ENCODE measurements around the gene LEPR. TPM values are rescaled to one million over a fixed set of nuclear protein-coding genes. Genes with fewer than 3 reads are reported as not detected.
"Not testable (repeated sequence)": the region's sequence is repeated elsewhere in the genome, so short reads cannot be mapped to it uniquely, and the experiment has no call there.

The LEPR gene
- total and polyA plus RNA-seq, 2 donors from 2014 or later = 3.1 to 13.8 TPM

DNA sequence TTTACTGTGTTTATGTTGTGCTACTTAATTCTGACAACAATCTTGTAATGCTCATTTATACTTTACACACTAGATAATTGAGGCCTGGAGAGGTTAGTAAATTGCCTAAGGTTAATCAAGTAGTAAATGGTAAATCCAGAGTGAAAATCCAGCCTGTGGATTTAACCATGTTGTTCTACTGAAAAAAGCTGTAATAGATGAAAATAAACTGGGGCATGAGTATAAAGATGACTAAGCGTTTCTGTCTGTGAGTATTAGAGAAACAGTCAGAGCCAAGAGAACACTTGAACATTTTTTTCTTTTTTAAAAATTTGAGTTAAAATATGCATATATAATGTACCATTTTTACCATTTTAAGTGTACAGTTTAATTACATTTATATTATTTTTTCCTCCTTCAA is 47.9 kb upstream of the LEPR start:
- intact Hi-C loops (cut with DNase I) = no loop called here
- TF ChIP-seq, protein P1, sequence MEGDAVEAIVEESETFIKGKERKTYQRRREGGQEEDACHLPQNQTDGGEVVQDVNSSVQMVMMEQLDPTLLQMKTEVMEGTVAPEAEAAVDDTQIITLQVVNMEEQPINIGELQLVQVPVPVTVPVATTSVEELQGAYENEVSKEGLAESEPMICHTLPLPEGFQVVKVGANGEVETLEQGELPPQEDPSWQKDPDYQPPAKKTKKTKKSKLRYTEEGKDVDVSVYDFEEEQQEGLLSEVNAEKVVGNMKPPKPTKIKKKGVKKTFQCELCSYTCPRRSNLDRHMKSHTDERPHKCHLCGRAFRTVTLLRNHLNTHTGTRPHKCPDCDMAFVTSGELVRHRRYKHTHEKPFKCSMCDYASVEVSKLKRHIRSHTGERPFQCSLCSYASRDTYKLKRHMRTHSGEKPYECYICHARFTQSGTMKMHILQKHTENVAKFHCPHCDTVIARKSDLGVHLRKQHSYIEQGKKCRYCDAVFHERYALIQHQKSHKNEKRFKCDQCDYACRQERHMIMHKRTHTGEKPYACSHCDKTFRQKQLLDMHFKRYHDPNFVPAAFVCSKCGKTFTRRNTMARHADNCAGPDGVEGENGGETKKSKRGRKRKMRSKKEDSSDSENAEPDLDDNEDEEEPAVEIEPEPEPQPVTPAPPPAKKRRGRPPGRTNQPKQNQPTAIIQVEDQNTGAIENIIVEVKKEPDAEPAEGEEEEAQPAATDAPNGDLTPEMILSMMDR (IDR thresholded peaks at IDR 0.05; ENCODE audit: borderline replicate concordance, extremely low read depth, insufficient read depth) = no peak
- H3K4me1 ChIP-seq (ENCODE audit: control insufficient read depth in 2 of 3, insufficient read depth in 2 of 3, low read depth in 1 of 3, low read length in 3 of 3) = no peaks in the 10 kb centered on the region
- FAIRE-seq = no peak
- H3K27me3 ChIP-seq (ENCODE audit: control insufficient read depth, insufficient read depth, low read length) = no peaks in the 10 kb centered on the region
- H3K9me3 ChIP-seq (ENCODE audit: control insufficient read depth in 2 of 3, insufficient read depth in 1 of 3, low read length in 3 of 3) = no peaks in the 10 kb centered on the region
- no peak overlapping the region for H3K4me3 ChIP-seq (ENCODE audit: low read length in 3 of 3)
- no peak overlapping the region for H3K9ac ChIP-seq (ENCODE audit: low read length in 3 of 3)
- H3K36me3 ChIP-seq (ENCODE audit: control insufficient read depth in 2 of 3, insufficient read depth in 3 of 3, low read length in 3 of 3) = no peaks in the 10 kb centered on the region
- DNase-seq = no peak
- no peak overlapping the region for H3K27ac ChIP-seq (ENCODE audit: low read depth in 2 of 2, low read length in 2 of 2)

DNA sequence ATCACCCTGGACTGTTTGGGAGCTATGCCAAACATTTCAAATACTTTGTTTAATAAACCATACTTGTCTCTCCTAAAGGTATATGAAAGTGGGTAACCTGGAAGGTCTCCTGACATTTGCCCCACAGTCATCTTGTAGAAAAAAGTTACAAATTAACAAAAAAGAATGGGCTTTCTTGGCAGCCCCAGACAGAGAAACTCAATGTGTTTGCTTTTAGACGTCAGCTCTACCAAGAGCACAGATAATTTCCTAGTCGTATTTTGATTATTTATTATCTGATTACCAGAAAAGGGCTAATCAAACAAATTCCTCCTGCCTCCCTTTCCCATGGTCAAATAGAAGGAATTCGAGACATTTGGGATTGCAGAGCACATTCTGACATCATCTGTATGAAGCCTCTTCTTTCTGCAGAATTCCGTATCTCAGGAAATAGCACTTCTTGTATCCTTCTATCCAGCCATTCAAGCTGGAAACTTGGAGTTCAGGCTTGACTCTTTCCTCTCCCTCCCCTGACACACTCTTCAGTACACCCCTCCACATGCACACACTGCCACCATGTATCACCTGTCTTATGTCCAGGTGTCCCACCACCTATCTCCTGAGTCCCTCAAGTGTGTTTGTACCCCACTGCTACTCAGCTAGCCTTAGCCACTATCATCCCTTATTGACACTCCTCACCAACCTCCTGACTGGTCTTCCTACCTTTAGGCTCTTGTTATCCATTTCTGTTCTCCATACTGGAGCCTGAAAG is 42.8 kb upstream of the LEPR start:
- DNase-seq (no peak), FAIRE-seq (no peak)
- Histone ChIP-seq H3K36me3 (ENCODE audit: control insufficient read depth in 2 of 3, insufficient read depth in 3 of 3, low read length in 3 of 3) (no peaks in the 10 kb centered on the region), H3K9me3 (ENCODE audit: control insufficient read depth in 2 of 3, insufficient read depth in 1 of 3, low read length in 3 of 3) (no peaks in the 10 kb centered on the region), H3K27ac (ENCODE audit: low read depth in 2 of 2, low read length in 2 of 2) (no peak overlapping the region), H3K4me3 (ENCODE audit: low read length in 3 of 3) (no peak overlapping the region), H3K4me1 (ENCODE audit: control insufficient read depth in 2 of 3, insufficient read depth in 2 of 3, low read depth in 1 of 3, low read length in 3 of 3) (no peaks in the 10 kb centered on the region), H3K27me3 (ENCODE audit: control insufficient read depth, insufficient read depth, low read length) (no peaks in the 10 kb centered on the region), H3K9ac (ENCODE audit: low read length in 3 of 3) (no peak overlapping the region)
- intact Hi-C loops (cut with DNase I) = no loop called here
- TF ChIP-seq, protein P1 (IDR thresholded peaks at IDR 0.05; ENCODE audit: borderline replicate concordance, extremely low read depth, insufficient read depth) = no peak

GRCh38 chr1:65378247-65378946 is 42.1 kb upstream of the LEPR start:
- no peak for DNase-seq
- H3K9me3 ChIP-seq (ENCODE audit: control insufficient read depth in 2 of 3, insufficient read depth in 1 of 3, low read length in 3 of 3) = no peaks in the 10 kb centered on the region
- intact Hi-C loops (cut with DNase I) = no loop called here
- H3K9ac ChIP-seq (ENCODE audit: low read length in 3 of 3) = no peak overlapping the region
- FAIRE-seq = no peak
- no peaks in the 10 kb centered on the region for H3K36me3 ChIP-seq (ENCODE audit: control insufficient read depth in 2 of 3, insufficient read depth in 3 of 3, low read length in 3 of 3)
- TF ChIP-seq, protein P1 (IDR thresholded peaks at IDR 0.05; ENCODE audit: borderline replicate concordance, extremely low read depth, insufficient read depth) = no peak
- H3K4me1 ChIP-seq (ENCODE audit: control insufficient read depth in 2 of 3, insufficient read depth in 2 of 3, low read depth in 1 of 3, low read length in 3 of 3) = no peaks in the 10 kb centered on the region
- H3K4me3 ChIP-seq (ENCODE audit: low read length in 3 of 3) = no peak overlapping the region
- H3K27ac ChIP-seq (ENCODE audit: low read depth in 2 of 2, low read length in 2 of 2) = no peak overlapping the region
- no peaks in the 10 kb centered on the region for H3K27me3 ChIP-seq (ENCODE audit: control insufficient read depth, insufficient read depth, low read length)

- DNase-seq; H3K27ac ChIP-seq (ENCODE audit: low read depth in 2 of 2, low read length in 2 of 2); intact Hi-C loops (cut with DNase I); H3K9me3 ChIP-seq (ENCODE audit: control insufficient read depth in 2 of 3, insufficient read depth in 1 of 3, low read length in 3 of 3); H3K4me1 ChIP-seq (ENCODE audit: control insufficient read depth in 2 of 3, insufficient read depth in 2 of 3, low read depth in 1 of 3, low read length in 3 of 3); H3K9ac ChIP-seq (ENCODE audit: low read length in 3 of 3); H3K27me3 ChIP-seq (ENCODE audit: control insufficient read depth, insufficient read depth, low read length); FAIRE-seq; H3K4me3 ChIP-seq (ENCODE audit: low read length in 3 of 3); H3K36me3 ChIP-seq (ENCODE audit: control insufficient read depth in 2 of 3, insufficient read depth in 3 of 3, low read length in 3 of 3): not testable (repeated sequence)
These were observed 36.0 kb upstream of the LEPR start for GRCh38 chr1:65384426-65384825.
